Type B pancreatic cell (in vitro differentiated cells): ENCODE results near the gene FALEC. TPM values are rescaled to one million over a fixed set of nuclear protein-coding genes. Genes with fewer than 3 reads are reported as not detected.
"Not testable (repeated sequence)": the region's sequence is repeated elsewhere in the genome, so short reads cannot be mapped to it uniquely, and the experiment has no call there.

Experiments
- DNase-seq: peaks from one replicate; pipeline ENCODE4 v3.0.0; 2021; ENCODE audit warnings: mixed read lengths; ENCODE audit not compliant: unreplicated experiment; ENCODE audit errors: extremely low spot score
- H3K27ac Mint-ChIP-seq: 2 replicates; pipeline ENCODE4 v1.8.0; 2021; ENCODE audit warnings: mild to moderate bottlenecking, mixed read lengths
- H3K27me3 Mint-ChIP-seq: 2 replicates; pipeline ENCODE4 v1.8.0; 2021; ENCODE audit warnings: mixed read lengths
- H3K36me3 Mint-ChIP-seq: 2 replicates; pipeline ENCODE4 v1.8.0; 2021; ENCODE audit warnings: mixed read lengths
- H3K4me1 Mint-ChIP-seq: one replicate; pipeline ENCODE4 v1.8.0; 2021; ENCODE audit warnings: mixed read lengths; ENCODE audit not compliant: unreplicated experiment
- H3K4me3 Mint-ChIP-seq: 2 replicates; pipeline ENCODE4 v1.8.0; 2021; ENCODE audit warnings: mild to moderate bottlenecking, mixed read lengths
- H3K9me3 Mint-ChIP-seq: 2 replicates; pipeline ENCODE4 v1.8.0; 2021; ENCODE audit warnings: mixed read lengths
- total RNA-seq: library from RNA; stranded (reverse); gene quantifications from 2 replicates; pipeline ENCODE4 v1.2.1, GENCODE V29; 2021; ENCODE audit warnings: low replicate concordance
- TF ChIP-seq, protein P1 (sequence below): fragments of 200-600 bp; sonication (generic); conservative IDR thresholded peaks from 2 replicates; pipeline ENCODE4 v1.5.0; 2021; ENCODE audit warnings: antibody characterized with exemption, mild to moderate bottlenecking

The FALEC gene
- total RNA-seq, 1 donor from 2014 or later, result 0.80 TPM

DNA sequence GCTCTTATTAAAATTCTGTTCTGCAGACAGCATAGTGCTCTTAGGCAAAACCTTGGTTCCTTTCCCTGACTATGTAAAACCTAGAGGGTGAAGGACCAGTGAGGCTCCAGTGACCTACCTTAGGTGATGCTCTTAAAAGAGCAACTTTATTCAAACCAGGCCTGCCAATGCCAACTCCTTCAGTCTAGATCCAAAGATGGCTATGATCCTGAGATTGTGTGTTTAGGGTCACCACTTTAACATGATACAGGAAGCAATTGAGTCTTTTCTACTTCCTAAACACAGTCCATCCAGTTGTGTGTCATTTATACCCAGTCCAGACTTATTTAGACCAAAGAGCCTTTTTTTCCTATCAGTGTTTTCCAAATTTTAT is 53.0 kb downstream of the FALEC start:
- Mint-ChIP-seq H3K4me1 (peaks cover 47% of the 10 kb centered on the region), H3K36me3 (peaks cover 14% of the 10 kb centered on the region), H3K9me3 (no peaks in the 10 kb centered on the region), H3K27ac (peak overlapping the region; percentile 93), H3K4me3 (peak overlapping the region; percentile 73), H3K27me3 (no peaks in the 10 kb centered on the region)
- TF ChIP-seq, protein P1, sequence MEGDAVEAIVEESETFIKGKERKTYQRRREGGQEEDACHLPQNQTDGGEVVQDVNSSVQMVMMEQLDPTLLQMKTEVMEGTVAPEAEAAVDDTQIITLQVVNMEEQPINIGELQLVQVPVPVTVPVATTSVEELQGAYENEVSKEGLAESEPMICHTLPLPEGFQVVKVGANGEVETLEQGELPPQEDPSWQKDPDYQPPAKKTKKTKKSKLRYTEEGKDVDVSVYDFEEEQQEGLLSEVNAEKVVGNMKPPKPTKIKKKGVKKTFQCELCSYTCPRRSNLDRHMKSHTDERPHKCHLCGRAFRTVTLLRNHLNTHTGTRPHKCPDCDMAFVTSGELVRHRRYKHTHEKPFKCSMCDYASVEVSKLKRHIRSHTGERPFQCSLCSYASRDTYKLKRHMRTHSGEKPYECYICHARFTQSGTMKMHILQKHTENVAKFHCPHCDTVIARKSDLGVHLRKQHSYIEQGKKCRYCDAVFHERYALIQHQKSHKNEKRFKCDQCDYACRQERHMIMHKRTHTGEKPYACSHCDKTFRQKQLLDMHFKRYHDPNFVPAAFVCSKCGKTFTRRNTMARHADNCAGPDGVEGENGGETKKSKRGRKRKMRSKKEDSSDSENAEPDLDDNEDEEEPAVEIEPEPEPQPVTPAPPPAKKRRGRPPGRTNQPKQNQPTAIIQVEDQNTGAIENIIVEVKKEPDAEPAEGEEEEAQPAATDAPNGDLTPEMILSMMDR, result no peak
- no peak for DNase-seq

DNA sequence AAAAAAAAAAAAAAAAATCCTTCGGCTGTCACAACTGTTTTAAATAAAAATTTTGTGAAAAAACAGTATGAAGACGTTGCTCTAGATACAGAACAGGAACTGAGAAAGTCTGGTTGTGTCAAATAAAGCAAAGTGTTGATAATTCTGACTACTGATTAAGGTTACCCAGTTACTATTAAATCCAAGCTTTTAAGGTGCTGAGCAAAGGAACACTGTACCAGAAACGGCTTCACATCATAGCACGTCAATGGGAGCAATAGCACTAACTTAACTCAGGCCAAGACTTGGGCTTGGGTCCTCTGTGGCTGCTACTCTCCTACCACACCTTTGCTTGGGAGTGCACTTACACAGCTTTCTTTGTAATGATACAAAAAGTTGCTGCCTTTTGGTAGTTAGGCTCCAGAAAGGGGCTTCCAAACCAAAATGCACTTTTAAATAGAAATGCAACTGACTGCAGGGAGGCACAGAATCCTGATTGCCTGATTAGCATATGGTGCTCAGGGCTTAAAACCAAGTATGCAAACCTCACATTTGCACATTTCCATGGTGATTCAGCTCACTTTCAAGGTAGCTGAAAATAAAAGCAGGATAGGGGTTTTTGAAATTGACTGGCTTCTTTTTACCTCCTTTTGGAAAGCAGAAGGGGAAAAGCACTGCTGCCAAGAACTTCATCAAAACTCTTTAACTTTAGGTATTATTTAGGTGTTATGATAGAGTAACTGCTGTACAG is 57.5 kb downstream of the FALEC start:
- Mint-ChIP-seq H3K9me3 (no peaks in the 10 kb centered on the region), H3K4me3 (peak overlapping the region; percentile 11), H3K4me1 (peaks cover 52% of the 10 kb centered on the region), H3K27ac (peak overlapping the region; percentile 84), H3K27me3 (no peaks in the 10 kb centered on the region), H3K36me3 (peaks cover 48% of the 10 kb centered on the region)
- DNase-seq, result no peak
- TF ChIP-seq, protein P1, result no peak

DNA sequence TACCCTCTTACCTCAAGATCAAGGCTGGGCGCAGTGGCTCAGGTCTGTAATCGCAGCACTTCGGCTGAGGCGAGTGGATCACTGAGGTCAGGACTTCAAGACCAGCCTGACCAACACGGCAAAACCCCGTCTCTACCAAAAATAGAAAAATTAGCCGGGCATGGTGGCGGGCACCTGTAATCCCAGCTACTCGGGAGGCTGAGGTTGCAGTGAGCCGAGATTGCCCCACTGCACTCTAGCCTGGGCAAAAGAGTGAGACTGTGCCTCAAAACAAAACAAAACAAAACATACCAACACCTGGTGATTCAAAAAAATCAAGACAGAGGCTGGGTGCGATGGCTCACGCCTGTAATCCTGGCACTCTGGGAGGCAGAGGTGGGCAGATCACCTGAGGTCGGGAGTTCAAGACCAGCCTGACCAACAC is 58.1 kb downstream of the FALEC start:
- H3K9me3 Mint-ChIP-seq, H3K27me3 Mint-ChIP-seq, DNase-seq: not testable (repeated sequence)
- Mint-ChIP-seq H3K4me1 (peaks cover 46% of the 10 kb centered on the region), H3K4me3 (peak overlapping the region; percentile 47), H3K36me3 (peaks cover 54% of the 10 kb centered on the region), H3K27ac (peak overlapping the region; percentile 84)

DNA sequence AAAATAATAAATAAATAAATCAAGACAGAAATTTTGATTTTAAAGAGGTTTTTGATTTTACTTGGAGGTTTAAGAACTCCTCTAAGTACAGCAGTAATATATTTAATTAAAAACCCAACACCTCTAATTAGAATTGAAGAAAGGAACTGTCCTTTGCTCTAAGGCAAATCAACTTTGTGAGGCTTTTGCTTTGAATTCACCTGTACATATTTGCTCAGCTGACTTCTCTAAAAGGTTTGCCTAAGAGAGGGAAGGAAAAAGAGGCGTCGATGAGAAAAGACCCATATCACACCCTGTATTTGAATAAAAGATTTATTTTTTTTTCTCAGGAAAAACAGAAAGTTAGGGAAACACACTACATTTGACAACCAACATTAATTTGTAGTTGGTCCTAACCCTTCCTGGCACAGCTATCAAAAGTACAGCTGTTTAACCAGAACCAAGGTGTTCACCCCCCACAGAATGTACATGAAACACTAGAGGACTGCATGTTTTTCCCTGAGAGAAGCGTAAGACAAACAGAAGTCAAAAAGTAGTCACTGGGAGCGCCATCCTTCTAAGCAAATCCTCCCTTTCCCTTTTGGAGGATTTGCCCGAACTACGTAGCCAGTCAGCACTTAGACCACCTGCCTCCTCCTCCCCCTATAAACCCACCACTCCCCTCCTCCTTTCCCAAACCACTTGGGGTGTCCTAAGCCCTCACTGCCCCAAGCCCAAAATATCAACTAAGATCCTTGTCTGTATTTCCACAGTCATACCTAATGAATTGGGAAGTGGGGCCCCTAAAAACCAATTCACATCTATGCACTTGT is 58.9 kb downstream of the FALEC start:
- H3K4me1 Mint-ChIP-seq, result peaks cover 42% of the 10 kb centered on the region

DNA sequence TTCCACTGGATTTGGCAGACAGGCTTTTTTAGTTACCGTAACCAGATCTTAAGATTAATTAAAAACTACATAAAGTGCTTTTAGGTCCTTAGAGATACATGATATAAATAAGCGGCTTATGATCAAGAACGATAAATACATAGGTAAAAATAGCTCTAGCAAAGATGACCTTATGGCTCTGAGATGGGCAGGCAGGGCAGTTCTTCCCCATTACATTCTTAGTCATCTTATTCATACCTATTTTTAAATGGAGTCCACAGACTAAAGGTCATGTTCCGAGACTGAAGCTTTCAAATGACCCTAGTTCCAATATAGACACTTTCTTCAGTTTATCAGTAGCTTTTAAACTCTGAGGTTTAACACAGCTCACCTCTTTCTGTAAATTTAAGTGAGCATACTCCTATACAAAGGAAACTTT is 59.5 kb downstream of the FALEC start:
- H3K27me3 Mint-ChIP-seq, result no peaks in the 10 kb centered on the region
- H3K36me3 Mint-ChIP-seq, result peaks cover 55% of the 10 kb centered on the region
- TF ChIP-seq, protein P1, result no peak
- H3K27ac Mint-ChIP-seq, result peak overlapping the region; percentile 84
- no peaks in the 10 kb centered on the region for H3K9me3 Mint-ChIP-seq
- DNase-seq, result no peak
- H3K4me1 Mint-ChIP-seq, result peaks cover 36% of the 10 kb centered on the region
- peak overlapping the region; percentile 94 for H3K4me3 Mint-ChIP-seq

More for the DNA sequence above, 58.9 kb downstream of the FALEC start:
- Mint-ChIP-seq H3K9me3 (no peaks in the 10 kb centered on the region), H3K36me3 (peaks cover 55% of the 10 kb centered on the region), H3K4me3 (peak overlapping the region; percentile 94), H3K27ac (peak overlapping the region; percentile 84), H3K27me3 (no peaks in the 10 kb centered on the region)
- TF ChIP-seq, protein P1, result no peak
- no peak for DNase-seq
